PC-3 (cell line): ENCODE data around the gene THADA. TPM values are rescaled to one million over a fixed set of nuclear protein-coding genes. Genes with fewer than 3 reads are reported as not detected.

Experiments used
- ATAC-seq: fragments of 200-7000 bp; cut with Tn5 transposase; 2 replicates; pipeline ENCODE4 v1.9.1; 2020; ENCODE audit warnings: mild to moderate bottlenecking, moderate library complexity
- BruUV-seq: library from RNA; stranded (reverse); fragments of 400-500 nt; replicated peaks from 2 replicates; lab custom pipeline; 2021; lab: Mats Ljungman, UMichigan
- CTCF ChIA-PET: fragments of 300-600 bp; sonication (Branson Sonifier 250); formaldehyde crosslinking; loops from one replicate; lab custom pipeline; 2022; ENCODE audit warnings: antibody characterized with exemption; lab: Charles Lee
- POLR2A ChIA-PET: fragments of 300-600 bp; sonication (Branson Sonifier 250); formaldehyde crosslinking; loops from one replicate; lab custom pipeline; 2022; ENCODE audit warnings: antibody characterized with exemption; ENCODE audit not compliant: unreplicated experiment; lab: Charles Lee
- DNase-seq: peaks from one replicate; pipeline ENCODE4 v3.0.0-alpha.2; 2015
- H2AFZ ChIP-seq: fragments of 300-600 bp; sonication (generic); 2 replicates; pipeline ENCODE4 v1.6.0; 2016; ENCODE audit warnings: antibody characterized with exemption, low read length
- H3F3A ChIP-seq: fragments of 300-600 bp; sonication (generic); one replicate; pipeline ENCODE4 v1.6.0; 2017; ENCODE audit warnings: antibody characterized with exemption, low read length, control low read depth, mild to moderate bottlenecking; ENCODE audit not compliant: unreplicated experiment
- H3K27ac ChIP-seq: fragments of 300-600 bp; sonication (generic); 2 replicates; pipeline ENCODE4 v1.5.1; 2016; ENCODE audit warnings: mild to moderate bottlenecking, low read length
- H3K27me3 ChIP-seq: fragments of 300-600 bp; sonication (generic); 2 replicates; pipeline ENCODE4 v1.6.1; 2016; ENCODE audit warnings: low read length, mixed read lengths
- H3K36me3 ChIP-seq: fragments of 300-600 bp; sonication (generic); 2 replicates; pipeline ENCODE4 v1.6.1; 2016; ENCODE audit warnings: low read depth, mixed run types, low read length, mixed read lengths
- H3K4me1 ChIP-seq: fragments of 300-600 bp; sonication (generic); 2 replicates; pipeline ENCODE4 v1.5.1; 2016; ENCODE audit warnings: low read length; ENCODE audit not compliant: insufficient read depth
- H3K4me2 ChIP-seq: fragments of 300-600 bp; sonication (generic); 2 replicates; pipeline ENCODE4 v1.6.0; 2016; ENCODE audit warnings: low read length
- H3K4me3 ChIP-seq: fragments of 300-600 bp; sonication (generic); 2 replicates; pipeline ENCODE4 v1.5.1; 2016; ENCODE audit warnings: mild to moderate bottlenecking, low read length, mixed read lengths
- H3K79me2 ChIP-seq: fragments of 300-600 bp; sonication (generic); 2 replicates; pipeline ENCODE4 v1.6.1; 2017; ENCODE audit warnings: low read length, mixed read lengths
- H3K9ac ChIP-seq: fragments of 300-600 bp; sonication (generic); 2 replicates; pipeline ENCODE4 v1.6.0; 2016; ENCODE audit warnings: mild to moderate bottlenecking, low read length
- H3K9me2 ChIP-seq: fragments of 300-600 bp; sonication (generic); replicated peaks from 2 replicates; pipeline ENCODE4 v1.6.1; 2016; ENCODE audit warnings: mixed run types, low read length, mixed read lengths
- H3K9me3 ChIP-seq: fragments of 300-600 bp; sonication (generic); 2 replicates; pipeline ENCODE4 v1.6.1; 2016; ENCODE audit warnings: low read length, mixed read lengths
- H4K20me1 ChIP-seq: fragments of 300-600 bp; sonication (generic); 2 replicates; pipeline ENCODE4 v1.6.1; 2016; ENCODE audit warnings: low read length, mixed read lengths
- EZH2 ChIP-seq: fragments of 300-600 bp; sonication (generic); IDR thresholded peaks from one replicate; pipeline ENCODE4 v1.6.1; 2017; ENCODE audit warnings: antibody characterized with exemption, mild to moderate bottlenecking, low read length; ENCODE audit not compliant: unreplicated experiment
- EZH2phosphoT487 ChIP-seq: fragments of 300-600 bp; sonication (generic); IDR thresholded peaks from 2 replicates; pipeline ENCODE4 v1.6.1; 2018; ENCODE audit warnings: mild to moderate bottlenecking, antibody characterized with exemption, low read length, borderline replicate concordance
- intact Hi-C: fragments of 100-400 bp; cut with micrococcal nuclease; formaldehyde crosslinking; loops from 2 replicates; pipeline ENCODE4 v1.9.0; 2023
- total RNA-seq: library from RNA; depleted of rRNA; stranded (reverse); fragments of >200 nt; gene quantifications from 2 replicates; pipeline ENCODE4 v1.2.3, GENCODE V29; 2014
- TF ChIP-seq, protein P1 (sequence below): fragments of 300-600 bp; sonication (generic); conservative IDR thresholded peaks from 2 replicates; pipeline ENCODE4 v1.5.1; 2017; ENCODE audit warnings: antibody characterized with exemption, low read depth, mild to moderate bottlenecking, low read length

The THADA gene
- total RNA-seq, 1 experiment from 2014 or later = 33.6 TPM

DNA sequence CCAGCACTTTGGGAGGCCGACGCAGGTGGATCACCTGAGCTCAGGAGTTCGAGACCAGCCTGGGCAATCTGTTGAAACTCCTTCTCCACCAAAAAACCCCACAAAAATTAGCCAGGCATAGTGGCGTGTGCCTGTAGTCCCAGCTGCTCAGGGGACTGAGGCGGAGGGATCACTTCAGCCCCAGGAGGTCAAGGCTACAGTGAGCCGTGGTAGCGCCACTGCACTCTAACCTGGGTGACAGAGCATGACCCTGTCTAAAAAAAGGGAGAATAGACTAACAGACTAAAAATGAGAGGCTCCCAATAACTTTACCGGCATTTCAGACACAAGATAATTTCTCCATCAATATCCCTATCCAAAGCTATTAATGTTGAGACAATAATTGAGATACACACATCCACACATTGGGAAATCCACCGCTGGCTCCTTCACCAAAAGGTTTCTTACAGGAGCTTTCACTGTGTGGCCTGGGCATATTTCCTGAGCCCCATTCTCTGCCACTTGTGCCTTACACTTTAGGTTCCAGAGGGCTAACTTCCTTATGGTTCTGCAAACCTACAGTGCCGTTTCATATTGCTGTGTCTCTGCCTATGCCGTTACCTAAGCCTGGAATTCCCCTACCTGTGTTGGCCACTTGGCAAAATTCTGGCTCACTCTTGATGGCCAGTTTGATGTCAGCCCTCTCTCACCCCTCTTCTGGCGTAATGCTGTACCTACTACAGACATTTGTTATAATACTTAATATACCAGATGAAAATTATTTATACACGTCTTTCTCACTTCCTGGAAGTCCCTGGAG lies 253.7 kb downstream of the THADA start:
- no peaks in the 10 kb centered on the region for H3K27me3 ChIP-seq
- no peaks in the 10 kb centered on the region for H3K79me2 ChIP-seq
- no peak for DNase-seq
- no peak for TF ChIP-seq EZH2phosphoT487
- TF ChIP-seq, protein P1, sequence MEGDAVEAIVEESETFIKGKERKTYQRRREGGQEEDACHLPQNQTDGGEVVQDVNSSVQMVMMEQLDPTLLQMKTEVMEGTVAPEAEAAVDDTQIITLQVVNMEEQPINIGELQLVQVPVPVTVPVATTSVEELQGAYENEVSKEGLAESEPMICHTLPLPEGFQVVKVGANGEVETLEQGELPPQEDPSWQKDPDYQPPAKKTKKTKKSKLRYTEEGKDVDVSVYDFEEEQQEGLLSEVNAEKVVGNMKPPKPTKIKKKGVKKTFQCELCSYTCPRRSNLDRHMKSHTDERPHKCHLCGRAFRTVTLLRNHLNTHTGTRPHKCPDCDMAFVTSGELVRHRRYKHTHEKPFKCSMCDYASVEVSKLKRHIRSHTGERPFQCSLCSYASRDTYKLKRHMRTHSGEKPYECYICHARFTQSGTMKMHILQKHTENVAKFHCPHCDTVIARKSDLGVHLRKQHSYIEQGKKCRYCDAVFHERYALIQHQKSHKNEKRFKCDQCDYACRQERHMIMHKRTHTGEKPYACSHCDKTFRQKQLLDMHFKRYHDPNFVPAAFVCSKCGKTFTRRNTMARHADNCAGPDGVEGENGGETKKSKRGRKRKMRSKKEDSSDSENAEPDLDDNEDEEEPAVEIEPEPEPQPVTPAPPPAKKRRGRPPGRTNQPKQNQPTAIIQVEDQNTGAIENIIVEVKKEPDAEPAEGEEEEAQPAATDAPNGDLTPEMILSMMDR = no peak
- no peaks in the 10 kb centered on the region for H3K9me3 ChIP-seq
- H3K9ac ChIP-seq = no peak overlapping the region
- ATAC-seq = no peak
- H2AFZ ChIP-seq = no peak overlapping the region
- no peaks in the 10 kb centered on the region for H3K36me3 ChIP-seq
- BruUV-seq = no TSS peak
- no peak overlapping the region for H3K4me2 ChIP-seq
- H4K20me1 ChIP-seq = no peaks in the 10 kb centered on the region
- H3K4me1 ChIP-seq = peaks cover 23% of the 10 kb centered on the region
- ChIA-PET POLR2A (no interaction called here), CTCF (no interaction called here)
- peaks cover 5% of the 10 kb centered on the region for H3F3A ChIP-seq
- no peak overlapping the region for H3K4me3 ChIP-seq
- no peak overlapping the region for H3K27ac ChIP-seq
- no peaks in the 10 kb centered on the region for H3K9me2 ChIP-seq
- intact Hi-C loops = loop anchor here (1.0 to 5.0 kb wide), 3 partner anchors 29 to 84 kb away; no protein-coding TSS in a partner anchor

DNA sequence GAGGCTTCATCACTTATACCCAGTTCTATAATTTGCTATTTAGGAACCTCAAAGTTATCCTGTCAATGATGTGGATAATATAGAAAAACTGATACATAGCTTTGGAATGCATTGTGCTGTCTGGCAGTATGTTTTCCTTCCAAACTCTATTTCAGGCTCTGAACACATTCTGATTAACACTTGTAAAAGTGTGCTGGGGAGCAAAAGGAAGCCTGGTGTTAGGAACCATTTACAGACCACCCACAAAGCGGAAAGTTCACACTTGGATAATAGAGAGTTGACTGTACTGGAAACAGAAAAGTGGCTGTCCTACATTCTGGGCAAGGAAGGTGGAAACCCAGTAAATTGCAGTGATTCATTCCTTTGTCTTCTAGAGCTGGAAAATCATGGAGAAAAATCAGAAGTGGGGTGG lies 254.9 kb downstream of the THADA start:
- TF ChIP-seq EZH2phosphoT487 (no peak), EZH2 (no peak)
- TF ChIP-seq, protein P1 = no peak
- Histone ChIP-seq H2AFZ (no peak overlapping the region), H3K27ac (peak overlapping the region; percentile 37), H3K36me3 (no peaks in the 10 kb centered on the region), H3K9ac (no peak overlapping the region), H3K9me2 (no peaks in the 10 kb centered on the region), H3K79me2 (no peaks in the 10 kb centered on the region), H3K4me2 (peak overlapping the region; percentile 40), H3K27me3 (no peaks in the 10 kb centered on the region), H3K4me3 (no peak overlapping the region), H4K20me1 (no peaks in the 10 kb centered on the region), H3K4me1 (peaks cover 23% of the 10 kb centered on the region), H3K9me3 (no peaks in the 10 kb centered on the region), H3F3A (peaks cover 5% of the 10 kb centered on the region)
- CTCF ChIA-PET = no interaction called here
- POLR2A ChIA-PET = interaction anchor here (0.6 kb wide), 1 partner anchor 114 kb away, joined by 3 read pairs; no protein-coding TSS in a partner anchor
- peak; percentile 74 for DNase-seq
- no TSS peak for BruUV-seq
- intact Hi-C loops = loop anchor here (1.0 to 5.0 kb wide), 3 partner anchors 28 to 85 kb away; no protein-coding TSS in a partner anchor
- peak; percentile 83 for ATAC-seq

DNA sequence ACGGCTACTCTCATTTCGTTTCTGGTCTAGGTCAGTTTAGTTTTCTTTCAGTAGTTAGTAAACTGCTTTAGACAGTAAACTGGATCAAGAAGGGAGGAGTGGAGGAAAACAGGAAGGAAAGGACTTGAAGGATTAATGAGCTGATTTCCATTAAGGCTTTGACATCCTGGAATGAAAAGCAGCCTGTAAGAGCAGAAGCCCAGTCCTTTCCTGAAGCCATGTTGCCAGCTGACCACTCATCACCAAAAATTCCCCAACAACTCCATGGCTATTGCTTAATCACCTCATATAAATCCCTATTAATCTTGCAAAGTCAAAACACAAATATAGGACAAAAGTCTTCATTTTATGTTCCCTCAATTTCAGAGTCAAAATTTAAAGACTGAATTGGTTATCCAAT lies 255.8 kb downstream of the THADA start:
- no peaks in the 10 kb centered on the region for H3K9me3 ChIP-seq
- DNase-seq = peak; percentile 51
- intact Hi-C loops = loop anchor here (2.0 to 5.0 kb wide), 2 partner anchors 27 to 48 kb away; no protein-coding TSS in a partner anchor
- H3F3A ChIP-seq = peaks cover 5% of the 10 kb centered on the region
- peaks cover 23% of the 10 kb centered on the region for H3K4me1 ChIP-seq
- H3K36me3 ChIP-seq = no peaks in the 10 kb centered on the region
- BruUV-seq = no TSS peak
- H3K27me3 ChIP-seq = no peaks in the 10 kb centered on the region
- no peak for TF ChIP-seq EZH2
- TF ChIP-seq, protein P1 = no peak
- TF ChIP-seq EZH2phosphoT487 = no peak
- no peak overlapping the region for H3K4me3 ChIP-seq
- no peak overlapping the region for H2AFZ ChIP-seq
- no peak overlapping the region for H3K9ac ChIP-seq
- ChIA-PET POLR2A (no interaction called here), CTCF (interaction anchor here (0.6 kb wide), 1 partner anchor 253 kb away, joined by 13 read pairs; no protein-coding TSS in a partner anchor)
- H3K4me2 ChIP-seq = peak overlapping the region; percentile 40
- H4K20me1 ChIP-seq = no peaks in the 10 kb centered on the region
- H3K27ac ChIP-seq = no peak overlapping the region; the same call in 1 of the 2 replicates
- no peaks in the 10 kb centered on the region for H3K9me2 ChIP-seq
- peak; percentile 56 for ATAC-seq
- H3K79me2 ChIP-seq = no peaks in the 10 kb centered on the region
